ENCODE data around the gene RBM33.

The RBM33 gene

DNA sequence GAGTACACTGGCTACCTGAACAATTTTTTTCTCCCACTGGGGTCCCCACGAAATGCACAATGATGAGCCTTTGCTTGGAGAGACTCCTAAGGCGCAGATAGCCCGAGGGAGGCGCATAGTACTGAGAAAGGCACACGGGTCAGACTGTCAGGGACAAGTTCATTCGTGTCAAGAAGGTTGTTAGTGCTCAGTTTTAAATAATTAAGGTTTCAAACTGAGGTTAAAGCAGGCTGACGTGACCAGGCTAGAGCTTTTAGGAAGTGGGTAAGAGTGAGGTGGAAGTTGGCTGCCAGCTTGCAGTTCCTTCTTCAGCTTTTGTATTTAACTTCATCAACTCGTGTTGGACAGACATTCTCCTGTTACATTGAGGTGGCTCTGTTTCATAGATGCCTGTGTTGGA lies 31.6 kb downstream of the RBM33 start:
- Histone ChIP-seq H3K9me3 (ENCODE audit: insufficient read depth, low read length) (no peaks in the 10 kb centered on the region), H3K4me3 (ENCODE audit: insufficient read length, low read depth) (no peak overlapping the region), H3K4me1 (ENCODE audit: insufficient read depth, insufficient read length) (no peaks in the 10 kb centered on the region), H3K27me3 (ENCODE audit: insufficient read depth, insufficient read length) (no peaks in the 10 kb centered on the region), H3K36me3 (ENCODE audit: insufficient read depth, insufficient read length, low read length) (peaks cover 35% of the 10 kb centered on the region), H3K9ac (ENCODE audit: insufficient read length, low read depth) (no peak overlapping the region)
- TF ChIP-seq SUZ12 (IDR thresholded peaks at IDR 0.05; ENCODE audit: extremely low read depth, insufficient read depth, insufficient read length) (no peak), YY1 (IDR thresholded peaks at IDR 0.05; ENCODE audit: insufficient read depth, insufficient read length) (no peak), ZNF274 (IDR thresholded peaks at IDR 0.05; ENCODE audit: low read depth, low read length) (no peak)
- DNase-seq (ENCODE audit: low read depth, low spot score): no peak

- no peak for DNase-seq (ENCODE audit: low read depth, low spot score)
- no peaks in the 10 kb centered on the region for H3K9me3 ChIP-seq (ENCODE audit: insufficient read depth, low read length)
- no peaks in the 10 kb centered on the region for H3K27me3 ChIP-seq (ENCODE audit: insufficient read depth, insufficient read length)
- H3K4me3 ChIP-seq (ENCODE audit: insufficient read length, low read depth): no peak overlapping the region
- no peaks in the 10 kb centered on the region for H3K4me1 ChIP-seq (ENCODE audit: insufficient read depth, insufficient read length)
- TF ChIP-seq ZNF274 (IDR thresholded peaks at IDR 0.05; ENCODE audit: low read depth, low read length): no peak
- no peak for TF ChIP-seq YY1 (IDR thresholded peaks at IDR 0.05; ENCODE audit: insufficient read depth, insufficient read length)
- no peak overlapping the region for H3K9ac ChIP-seq (ENCODE audit: insufficient read length, low read depth)
- peaks cover 41% of the 10 kb centered on the region for H3K36me3 ChIP-seq (ENCODE audit: insufficient read depth, insufficient read length, low read length)
Measured at GRCh38 chr7:155677688-155678087, 33.2 kb downstream of the RBM33 start.

GRCh38 chr7:155680124-155680523 lies 35.7 kb downstream of the RBM33 start:
- no peaks in the 10 kb centered on the region for H3K9me3 ChIP-seq (ENCODE audit: insufficient read depth, low read length)
- no peak overlapping the region for H3K9ac ChIP-seq (ENCODE audit: insufficient read length, low read depth)
- TF ChIP-seq ZNF274 (IDR thresholded peaks at IDR 0.05; ENCODE audit: low read depth, low read length): no peak
- TF ChIP-seq SUZ12 (IDR thresholded peaks at IDR 0.05; ENCODE audit: extremely low read depth, insufficient read depth, insufficient read length): no peak
- no peak for TF ChIP-seq YY1 (IDR thresholded peaks at IDR 0.05; ENCODE audit: insufficient read depth, insufficient read length)
- H3K36me3 ChIP-seq (ENCODE audit: insufficient read depth, insufficient read length, low read length): peaks cover 47% of the 10 kb centered on the region
- H3K4me3 ChIP-seq (ENCODE audit: insufficient read length, low read depth): no peak overlapping the region
- H3K4me1 ChIP-seq (ENCODE audit: insufficient read depth, insufficient read length): no peaks in the 10 kb centered on the region
- no peaks in the 10 kb centered on the region for H3K27me3 ChIP-seq (ENCODE audit: insufficient read depth, insufficient read length)
- DNase-seq (ENCODE audit: low read depth, low spot score): no peak

DNA sequence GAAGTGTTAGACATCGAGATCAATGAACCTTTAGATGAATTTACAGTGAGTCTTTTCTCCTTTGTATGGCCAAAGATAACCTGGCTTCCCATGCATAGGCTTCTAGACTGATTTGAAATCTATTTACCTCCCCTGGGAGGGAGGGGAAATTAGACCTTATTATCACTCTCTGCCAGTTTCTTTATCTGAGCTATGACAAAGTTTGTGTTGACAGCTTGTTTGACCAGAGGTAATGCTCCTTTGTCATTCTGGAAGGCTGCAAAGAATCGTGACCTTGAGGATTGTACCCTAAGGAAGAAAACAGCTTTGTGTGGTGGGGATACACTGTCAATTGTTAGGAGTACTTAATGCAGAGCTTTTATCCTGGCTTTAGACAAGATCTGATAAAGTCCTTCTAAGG lies 36.4 kb downstream of the RBM33 start:
- peaks cover 53% of the 10 kb centered on the region for H3K36me3 ChIP-seq (ENCODE audit: insufficient read depth, insufficient read length, low read length)
- no peak overlapping the region for H3K9ac ChIP-seq (ENCODE audit: insufficient read length, low read depth)
- no peak for TF ChIP-seq SUZ12 (IDR thresholded peaks at IDR 0.05; ENCODE audit: extremely low read depth, insufficient read depth, insufficient read length)
- no peak for TF ChIP-seq ZNF274 (IDR thresholded peaks at IDR 0.05; ENCODE audit: low read depth, low read length)
- TF ChIP-seq YY1 (IDR thresholded peaks at IDR 0.05; ENCODE audit: insufficient read depth, insufficient read length): no peak
- no peak for DNase-seq (ENCODE audit: low read depth, low spot score)
- no peaks in the 10 kb centered on the region for H3K9me3 ChIP-seq (ENCODE audit: insufficient read depth, low read length)
- H3K27me3 ChIP-seq (ENCODE audit: insufficient read depth, insufficient read length): no peaks in the 10 kb centered on the region
- no peaks in the 10 kb centered on the region for H3K4me1 ChIP-seq (ENCODE audit: insufficient read depth, insufficient read length)
- H3K4me3 ChIP-seq (ENCODE audit: insufficient read length, low read depth): no peak overlapping the region

DNA sequence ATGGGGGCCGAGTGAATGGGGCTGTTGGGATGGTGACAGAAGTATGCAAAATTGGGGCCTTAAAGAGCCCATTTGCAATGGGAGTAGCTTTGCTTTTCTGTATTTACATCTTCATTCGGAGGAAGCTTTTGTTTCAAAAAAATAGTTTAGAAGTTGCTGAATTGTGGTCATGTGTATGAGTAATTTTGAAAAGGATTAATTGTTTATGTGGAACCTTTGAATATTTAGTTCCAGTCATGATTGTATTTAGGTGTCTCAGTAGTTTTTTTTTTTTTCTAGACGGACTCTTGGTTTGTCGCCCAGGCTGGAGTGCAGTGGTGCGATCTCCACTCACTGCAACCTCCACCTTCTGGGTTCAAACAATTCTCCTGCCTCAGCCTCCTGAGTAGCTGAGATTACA lies 37.2 kb downstream of the RBM33 start:
- Histone ChIP-seq H3K27me3 (ENCODE audit: insufficient read depth, insufficient read length) (no peaks in the 10 kb centered on the region), H3K9me3 (ENCODE audit: insufficient read depth, low read length) (no peaks in the 10 kb centered on the region), H3K36me3 (ENCODE audit: insufficient read depth, insufficient read length, low read length) (peaks cover 51% of the 10 kb centered on the region), H3K4me3 (ENCODE audit: insufficient read length, low read depth) (no peak overlapping the region), H3K4me1 (ENCODE audit: insufficient read depth, insufficient read length) (no peaks in the 10 kb centered on the region), H3K9ac (ENCODE audit: insufficient read length, low read depth) (no peak overlapping the region)
- no peak for DNase-seq (ENCODE audit: low read depth, low spot score)
- TF ChIP-seq ZNF274 (IDR thresholded peaks at IDR 0.05; ENCODE audit: low read depth, low read length): no peak

GRCh38 chr7:155682484-155682883 lies 38.0 kb downstream of the RBM33 start:
- Histone ChIP-seq H3K4me1 (ENCODE audit: insufficient read depth, insufficient read length) (no peaks in the 10 kb centered on the region), H3K4me3 (ENCODE audit: insufficient read length, low read depth) (no peak overlapping the region), H3K36me3 (ENCODE audit: insufficient read depth, insufficient read length, low read length) (peaks cover 49% of the 10 kb centered on the region), H3K9ac (ENCODE audit: insufficient read length, low read depth) (no peak overlapping the region), H3K27me3 (ENCODE audit: insufficient read depth, insufficient read length) (no peaks in the 10 kb centered on the region), H3K9me3 (ENCODE audit: insufficient read depth, low read length) (no peaks in the 10 kb centered on the region)
- TF ChIP-seq SUZ12 (IDR thresholded peaks at IDR 0.05; ENCODE audit: extremely low read depth, insufficient read depth, insufficient read length) (no peak), ZNF274 (IDR thresholded peaks at IDR 0.05; ENCODE audit: low read depth, low read length) (no peak), YY1 (IDR thresholded peaks at IDR 0.05; ENCODE audit: insufficient read depth, insufficient read length) (no peak)
- DNase-seq (ENCODE audit: low read depth, low spot score): no peak

- Histone ChIP-seq H3K4me3 (ENCODE audit: insufficient read length, low read depth) (no peak overlapping the region), H3K9me3 (ENCODE audit: insufficient read depth, low read length) (no peaks in the 10 kb centered on the region), H3K9ac (ENCODE audit: insufficient read length, low read depth) (no peak overlapping the region), H3K4me1 (ENCODE audit: insufficient read depth, insufficient read length) (no peaks in the 10 kb centered on the region), H3K27me3 (ENCODE audit: insufficient read depth, insufficient read length) (no peaks in the 10 kb centered on the region), H3K36me3 (ENCODE audit: insufficient read depth, insufficient read length, low read length) (peaks cover 49% of the 10 kb centered on the region)
- no peak for DNase-seq (ENCODE audit: low read depth, low spot score)
- no peak for TF ChIP-seq SUZ12 (IDR thresholded peaks at IDR 0.05; ENCODE audit: extremely low read depth, insufficient read depth, insufficient read length)
- no peak for TF ChIP-seq ZNF274 (IDR thresholded peaks at IDR 0.05; ENCODE audit: low read depth, low read length)
- TF ChIP-seq YY1 (IDR thresholded peaks at IDR 0.05; ENCODE audit: insufficient read depth, insufficient read length): no peak
Measured at GRCh38 chr7:155683098-155683497, 38.6 kb downstream of the RBM33 start.

DNA sequence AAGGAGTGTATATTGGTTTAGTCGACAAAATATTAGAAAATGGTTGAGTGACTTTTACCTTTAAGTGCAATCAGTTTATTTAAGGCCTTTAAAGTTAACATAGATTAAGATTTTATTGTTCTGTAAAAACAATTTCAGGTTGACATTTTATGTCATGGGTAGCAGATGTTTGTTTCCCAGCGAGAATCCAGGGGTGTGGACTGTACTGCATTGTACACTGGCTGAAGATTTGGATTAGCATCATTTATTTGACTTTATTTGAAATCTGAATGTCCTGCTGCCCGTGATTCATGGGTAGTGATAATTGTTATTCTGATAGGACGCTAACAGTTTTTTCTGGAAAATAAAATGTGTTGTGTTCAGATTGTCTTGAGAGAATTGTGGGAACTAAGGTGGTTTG lies 39.3 kb downstream of the RBM33 start:
- DNase-seq (ENCODE audit: low read depth, low spot score): no peak
- H3K36me3 ChIP-seq (ENCODE audit: insufficient read depth, insufficient read length, low read length): peaks cover 43% of the 10 kb centered on the region
- H3K4me1 ChIP-seq (ENCODE audit: insufficient read depth, insufficient read length): no peaks in the 10 kb centered on the region
- TF ChIP-seq ZNF274 (IDR thresholded peaks at IDR 0.05; ENCODE audit: low read depth, low read length) (no peak), SUZ12 (IDR thresholded peaks at IDR 0.05; ENCODE audit: extremely low read depth, insufficient read depth, insufficient read length) (no peak), YY1 (IDR thresholded peaks at IDR 0.05; ENCODE audit: insufficient read depth, insufficient read length) (no peak)
- no peak overlapping the region for H3K9ac ChIP-seq (ENCODE audit: insufficient read length, low read depth)
- H3K9me3 ChIP-seq (ENCODE audit: insufficient read depth, low read length): no peaks in the 10 kb centered on the region
- H3K27me3 ChIP-seq (ENCODE audit: insufficient read depth, insufficient read length): no peaks in the 10 kb centered on the region
- H3K4me3 ChIP-seq (ENCODE audit: insufficient read length, low read depth): no peak overlapping the region

All from NT2/D1 (cell line).